NCI-H69 (cell line): Measurements from ENCODE around the gene AMOTL1.

Source experiments
- DNase-seq: peaks from one replicate; lab custom pipeline; 2025; lab: John Stamatoyannopoulos, UW

Gene AMOTL1

GRCh38 chr11:94794287-94795168 lies 26.4 kb downstream of the AMOTL1 start:
- DNase-seq: peak; percentile 51

- DNase-seq: no peak
Measured at GRCh38 chr11:94795476-94796189, 27.5 kb downstream of the AMOTL1 start.

GRCh38 chr11:94796190-94796580 lies 28.0 kb downstream of the AMOTL1 start:
- no peak for DNase-seq

- DNase-seq: no peak
Measured at GRCh38 chr11:94796863-94797262, 28.7 kb downstream of the AMOTL1 start.

GRCh38 chr11:94799726-94800125 lies 31.6 kb downstream of the AMOTL1 start:
- no peak for DNase-seq

- no peak for DNase-seq
Measured at GRCh38 chr11:94800414-94800813, 32.3 kb downstream of the AMOTL1 start.

- no peak for DNase-seq
Measured at GRCh38 chr11:94801866-94802460, 33.8 kb downstream of the AMOTL1 start.

GRCh38 chr11:94802501-94802900 lies 34.3 kb downstream of the AMOTL1 start:
- no peak for DNase-seq

GRCh38 chr11:94803491-94803890 lies 35.3 kb downstream of the AMOTL1 start:
- no peak for DNase-seq

- DNase-seq: no peak
Measured at GRCh38 chr11:94804874-94805273, 36.7 kb downstream of the AMOTL1 start.

- no peak for DNase-seq
Measured at GRCh38 chr11:94806014-94806413, 37.9 kb downstream of the AMOTL1 start.

GRCh38 chr11:94806419-94806818 lies 38.3 kb downstream of the AMOTL1 start:
- DNase-seq: no peak

GRCh38 chr11:94809251-94809650 lies 41.1 kb downstream of the AMOTL1 start:
- no peak for DNase-seq

- DNase-seq: peak; percentile 11
Measured at GRCh38 chr11:94812724-94813720, 44.9 kb downstream of the AMOTL1 start.

- no peak for DNase-seq
Measured at GRCh38 chr11:94814272-94814976, 46.3 kb downstream of the AMOTL1 start.

- peak; percentile 60 for DNase-seq
Measured at GRCh38 chr11:94815705-94816344, 47.7 kb downstream of the AMOTL1 start.

- DNase-seq: no peak
Measured at GRCh38 chr11:94820480-94820879, 52.3 kb downstream of the AMOTL1 start.

GRCh38 chr11:94821439-94821838 lies 53.3 kb downstream of the AMOTL1 start:
- DNase-seq: no peak

- DNase-seq: no peak
Measured at GRCh38 chr11:94822080-94822479, 53.9 kb downstream of the AMOTL1 start.

- DNase-seq: no peak
Measured at GRCh38 chr11:94823102-94823732, 55.1 kb downstream of the AMOTL1 start.
